Liver (tissue), 9 donors: ENCODE results near the gene BRD3. TPM values are rescaled to one million over a fixed set of nuclear protein-coding genes. Genes with fewer than 3 reads are reported as not detected.
A peak's percentile ranks its signal among the peaks of the same experiment; 100 is the strongest.

ENCODE experiments used
- DNase-seq: peaks from one replicate; pipeline ENCODE4 v3.0.0-alpha.2; 2017; ENCODE audit warnings: low spot score
- H3K27ac ChIP-seq, 2 donors: one replicate each; pipeline ENCODE4 v1.7.0; 2013; ENCODE audit warnings: inconsistent platforms in 2 of 2, low read length in 2 of 2, control low read depth in 1 of 2, low read depth in 1 of 2, mild to moderate bottlenecking in 1 of 2
- H3K27me3 ChIP-seq, 4 donors: one replicate each; pipeline versions ENCODE4 v1.6.1 to v1.7.0; 2013; ENCODE audit warnings: low read length in 3 of 4, inconsistent platforms in 1 of 4, mild to moderate bottlenecking in 1 of 4, moderate library complexity in 1 of 4; ENCODE audit not compliant: control insufficient read depth in 4 of 4, insufficient read depth in 4 of 4
- H3K36me3 ChIP-seq, 4 donors: one replicate each; pipeline versions ENCODE4 v1.6.1 to v1.7.0; 2013; ENCODE audit warnings: low read length in 3 of 4, mild to moderate bottlenecking in 3 of 4, low read depth in 1 of 4, moderate library complexity in 1 of 4; ENCODE audit not compliant: control insufficient read depth in 4 of 4, insufficient read depth in 3 of 4
- H3K4me1 ChIP-seq, 4 donors: one replicate each; pipeline versions ENCODE4 v1.6.1 to v1.7.0; 2013; ENCODE audit warnings: low read length in 3 of 4, mild to moderate bottlenecking in 3 of 4, moderate library complexity in 1 of 4; ENCODE audit not compliant: control insufficient read depth in 4 of 4, insufficient read depth in 4 of 4
- H3K4me3 ChIP-seq, 3 donors: one replicate each; pipeline versions ENCODE4 v1.6.1 to v1.7.0; 2013; ENCODE audit warnings: low read length in 3 of 3, control low read depth in 1 of 3, low read depth in 1 of 3, mild to moderate bottlenecking in 1 of 3
- H3K9ac ChIP-seq, 2 donors: one replicate each; pipeline ENCODE4 v1.7.0; 2013; ENCODE audit warnings: low read length in 2 of 2, mild to moderate bottlenecking in 2 of 2, moderate library complexity in 2 of 2, control low read depth in 1 of 2, low read depth in 1 of 2
- H3K9me3 ChIP-seq, 4 donors: one replicate each; pipeline versions ENCODE4 v1.6.1 to v1.7.0; 2013; ENCODE audit warnings: low read length in 3 of 4; ENCODE audit not compliant: control insufficient read depth in 4 of 4
- ATF3 ChIP-seq: IDR thresholded peaks from 2 replicates; pipeline ENCODE4 v1.6.1; 2016; ENCODE audit warnings: antibody characterized with exemption
- CTCF ChIP-seq: fragments of 150-350 bp; IDR thresholded peaks from 2 replicates; pipeline ENCODE4 v1.5.1; 2017; ENCODE audit warnings: improper control_type of control experiment, low read depth, low read length; ENCODE audit not compliant: missing input control
- EGR1 ChIP-seq, 2 donors: IDR thresholded peaks; 2 replicates each; pipeline ENCODE4 v1.6.1; 2016 to 2018; ENCODE audit warnings: antibody characterized with exemption in 2 of 2, low read depth in 2 of 2
- FOXA1 ChIP-seq: IDR thresholded peaks from 2 replicates; pipeline ENCODE4 v1.6.1; 2016; ENCODE audit warnings: antibody characterized with exemption
- FOXA2 ChIP-seq: IDR thresholded peaks from 2 replicates; pipeline ENCODE4 v1.6.1; 2016; ENCODE audit warnings: antibody characterized with exemption
- GABPA ChIP-seq, 2 donors: IDR thresholded peaks in 1 of 2; conservative IDR thresholded peaks in 1 of 2; 2 replicates each; pipeline ENCODE4 v1.6.1; 2016; ENCODE audit warnings: antibody characterized with exemption in 2 of 2, mild to moderate bottlenecking in 1 of 2, moderate library complexity in 1 of 2
- HNF4A ChIP-seq, 2 donors: conservative IDR thresholded peaks; 2 replicates each; pipeline ENCODE4 v1.6.1; 2016; ENCODE audit warnings: antibody characterized with exemption in 2 of 2, mild to moderate bottlenecking in 2 of 2
- HNF4G ChIP-seq: IDR thresholded peaks from 2 replicates; pipeline ENCODE4 v1.6.1; 2016; ENCODE audit warnings: antibody characterized with exemption
- JUND ChIP-seq, 2 donors: IDR thresholded peaks; 2 replicates each; pipeline ENCODE4 v1.6.1; 2016; ENCODE audit warnings: antibody characterized with exemption in 2 of 2
- MAX ChIP-seq: IDR thresholded peaks from 2 replicates; pipeline ENCODE4 v1.6.1; 2016; ENCODE audit warnings: antibody characterized with exemption
- NR2F2 ChIP-seq: IDR thresholded peaks from 2 replicates; pipeline ENCODE4 v1.6.1; 2016; ENCODE audit warnings: antibody characterized with exemption
- RAD21 ChIP-seq, 2 donors: IDR thresholded peaks; 2 replicates each; pipeline ENCODE4 v1.6.1; 2016; ENCODE audit warnings: antibody characterized with exemption in 2 of 2, mild to moderate bottlenecking in 2 of 2
- REST ChIP-seq: IDR thresholded peaks from 2 replicates; pipeline ENCODE4 v1.6.1; 2016; ENCODE audit warnings: antibody characterized with exemption, mild to moderate bottlenecking
- RXRA ChIP-seq, 2 donors: IDR thresholded peaks; 2 replicates each; pipeline ENCODE4 v1.6.1; 2017 to 2018; ENCODE audit warnings: antibody characterized with exemption in 2 of 2, mild to moderate bottlenecking in 1 of 2
- SP1 ChIP-seq: IDR thresholded peaks from 2 replicates; pipeline ENCODE4 v1.6.1; 2018; ENCODE audit warnings: antibody characterized with exemption, mild to moderate bottlenecking
- TAF1 ChIP-seq: conservative IDR thresholded peaks from 2 replicates; pipeline ENCODE4 v1.6.1; 2016; ENCODE audit warnings: antibody characterized with exemption, mild to moderate bottlenecking
- YY1 ChIP-seq: IDR thresholded peaks from 2 replicates; pipeline ENCODE4 v1.6.1; 2016; ENCODE audit warnings: antibody characterized with exemption, mild to moderate bottlenecking
- ZBTB33 ChIP-seq: IDR thresholded peaks from 2 replicates; pipeline ENCODE4 v1.6.1; 2016; ENCODE audit warnings: antibody characterized with exemption
- WGBS: extraction: QIAGEN DNeasy Blood & Tissue Kit; methylation state at CpG from one replicate; pipeline ENCODE4 v1.1.7; 2013; 5-methylcytosine and 5-hydroxymethylcytosine counted together
- polyA plus RNA-seq, 2 donors: library from polyadenylated mRNA; stranded (reverse) in 1 of 2; unstranded in 1 of 2; fragments of 200-250 nt in 1 of 2; fragments of >200 nt in 1 of 2; fragmentation: Nextera tagmentation in 1 of 2; extraction: Ambion mirVana in 1 of 2; gene quantifications; one replicate each; pipeline versions ENCODE4 v1.2.1 to v1.2.3, GENCODE V29; 2013 to 2015
- total RNA-seq, 2 donors: library from RNA; depleted of rRNA; stranded (reverse); fragments of >200 nt; gene quantifications; one replicate each; pipeline ENCODE4 v1.2.3, GENCODE V29; 2014
- donor health status: healthy.
- donor health status: healthy.
- donor health status: healthy.
- donor health status: healthy.
- donor health status: healthy.

The BRD3 gene
- total and polyA plus RNA-seq, 4 donors = 7.2 to 17.7 (median 12.7) TPM

- TF ChIP-seq SP1 (no peak), TAF1 (no peak), NR2F2 (no peak)
These were observed 8.6 kb downstream of the BRD3 start (continued) for GRCh38 chr9:134059188-134059641.

- DNase-seq = no peak
- H3K9me3 ChIP-seq = no peaks in the 10 kb centered on the region
- H3K27ac ChIP-seq = peak overlapping the region; percentile 62 to 86
- H3K4me3 ChIP-seq = no peak overlapping the region
- no peak overlapping the region for H3K9ac ChIP-seq
- no peaks in the 10 kb centered on the region for H3K36me3 ChIP-seq
- no peaks in the 10 kb centered on the region for H3K27me3 ChIP-seq
- WGBS = 71% methylated on average over 7 of the region's 7 CpGs
- TF ChIP-seq JUND (IDR thresholded peaks at IDR 0.05) (no peak), YY1 (no peak), HNF4A (conservative IDR thresholded peaks at IDR 0.05) (no peak), ATF3 (no peak), MAX (no peak), ZBTB33 (no peak), REST (no peak), TAF1 (no peak), FOXA2 (no peak), GABPA (IDR thresholded peaks at IDR 0.05 in 1 of 2, conservative IDR thresholded peaks at IDR 0.05 in 1 of 2) (no peak), HNF4G (no peak), FOXA1 (no peak), RXRA (IDR thresholded peaks at IDR 0.05) (no peak), CTCF (no peak), NR2F2 (no peak), RAD21 (IDR thresholded peaks at IDR 0.05) (no peak), SP1 (no peak), EGR1 (IDR thresholded peaks at IDR 0.05; ENCODE audit: low read depth in 2 of 2) (no peak)
- peaks cover 43 to 80% (median 65%) of the 10 kb centered on the region in 4 donors for H3K4me1 ChIP-seq
These were observed 9.1 kb downstream of the BRD3 start for GRCh38 chr9:134058716-134059115.
